Breast epithelium (tissue), 3 donors: ENCODE results near the gene KRT15.

Experiments
- CTCF ChIP-seq, 3 donors: fragments of 450-650 bp; IDR thresholded peaks; one replicate each; pipeline ENCODE4 v1.5.1; 2016 to 2017; ENCODE audit warnings: antibody characterized with exemption in 3 of 3, mild to moderate bottlenecking in 3 of 3, moderate library complexity in 3 of 3
- POLR2A ChIP-seq: fragments of 450-650 bp; IDR thresholded peaks from one replicate; pipeline ENCODE4 v1.6.1; 2016; ENCODE audit warnings: antibody characterized with exemption, mild to moderate bottlenecking, moderate library complexity

DNA sequence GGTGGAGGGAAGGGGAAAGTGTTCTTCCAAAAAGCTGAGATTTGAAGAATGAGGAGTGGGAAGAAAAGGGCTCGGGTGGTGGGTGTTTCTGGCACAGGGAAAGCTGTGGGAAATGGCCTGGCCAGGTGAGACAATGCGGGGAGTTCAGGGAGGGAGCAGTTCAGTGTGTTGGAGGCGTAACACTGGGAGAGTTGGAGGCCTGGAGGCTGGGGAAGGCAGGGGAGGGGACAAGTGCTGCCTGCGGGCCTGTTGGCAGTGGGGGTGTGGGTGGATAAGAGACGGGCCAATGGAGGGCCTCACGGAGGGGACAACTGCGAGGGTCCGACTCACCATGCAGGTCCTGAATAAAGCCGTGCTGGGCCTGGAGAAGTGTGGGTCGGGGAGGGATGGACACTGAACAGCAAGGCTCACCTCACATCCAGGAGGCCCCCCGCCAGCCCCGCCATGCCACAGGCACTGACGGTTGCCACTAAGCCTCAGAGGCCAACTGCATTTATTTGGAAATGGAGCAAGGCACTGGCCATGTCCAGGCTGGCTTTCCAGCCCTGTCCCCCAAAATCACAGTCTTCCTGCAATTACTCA lies 27.2 kb upstream of the KRT15 start:
- no peak for TF ChIP-seq CTCF (IDR thresholded peaks at IDR 0.05)
- no peak for TF ChIP-seq POLR2A
